Measurements from ENCODE around the gene SYPL1.

SYPL1 gene

GRCh38 chr7:106047184-106047583 is 64.9 kb downstream of the SYPL1 start:
- TF ChIP-seq SP1 (IDR thresholded peaks at IDR 0.05) (no peak), BHLHE40 (IDR thresholded peaks at IDR 0.05; ENCODE audit: borderline replicate concordance) (no peak), FOXM1 (IDR thresholded peaks at IDR 0.05; ENCODE audit: borderline replicate concordance) (no peak), LEF1 (IDR thresholded peaks at IDR 0.05; ENCODE audit: borderline replicate concordance) (no peak), FOXA1 (IDR thresholded peaks at IDR 0.05) (no peak), L3MBTL2 (conservative IDR thresholded peaks at IDR 0.05) (no peak), HDGF (IDR thresholded peaks at IDR 0.05; ENCODE audit: borderline replicate concordance) (no peak), ARNT (IDR thresholded peaks at IDR 0.05) (no peak), ZNF384 (IDR thresholded peaks at IDR 0.05) (no peak), NFRKB (IDR thresholded peaks at IDR 0.05) (no peak), FOXK2 (IDR thresholded peaks at IDR 0.05) (no peak), CTBP1 (IDR thresholded peaks at IDR 0.05; ENCODE audit: borderline replicate concordance) (no peak), TARDBP (IDR thresholded peaks at IDR 0.05) (no peak), ELF4 (IDR thresholded peaks at IDR 0.05) (no peak), SUZ12 (IDR thresholded peaks at IDR 0.05) (no peak)
- TF ChIP-seq, protein P1, sequence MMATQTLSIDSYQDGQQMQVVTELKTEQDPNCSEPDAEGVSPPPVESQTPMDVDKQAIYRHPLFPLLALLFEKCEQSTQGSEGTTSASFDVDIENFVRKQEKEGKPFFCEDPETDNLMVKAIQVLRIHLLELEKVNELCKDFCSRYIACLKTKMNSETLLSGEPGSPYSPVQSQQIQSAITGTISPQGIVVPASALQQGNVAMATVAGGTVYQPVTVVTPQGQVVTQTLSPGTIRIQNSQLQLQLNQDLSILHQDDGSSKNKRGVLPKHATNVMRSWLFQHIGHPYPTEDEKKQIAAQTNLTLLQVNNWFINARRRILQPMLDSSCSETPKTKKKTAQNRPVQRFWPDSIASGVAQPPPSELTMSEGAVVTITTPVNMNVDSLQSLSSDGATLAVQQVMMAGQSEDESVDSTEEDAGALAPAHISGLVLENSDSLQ (IDR thresholded peaks at IDR 0.05) = no peak
- ChIA-PET POLR2A (interaction anchor here (0.5 kb wide), 1 partner anchor 99 kb away, joined by 3 read pairs; no protein-coding TSS in a partner anchor), CTCF (interaction anchor here (0.6 to 0.8 kb wide), 2 partner anchors 282 to 389 kb away, joined by 3 to 5 read pairs; no protein-coding TSS in a partner anchor)
- no peak for DNase-seq (ENCODE audit: extremely low spot score)

DNA sequence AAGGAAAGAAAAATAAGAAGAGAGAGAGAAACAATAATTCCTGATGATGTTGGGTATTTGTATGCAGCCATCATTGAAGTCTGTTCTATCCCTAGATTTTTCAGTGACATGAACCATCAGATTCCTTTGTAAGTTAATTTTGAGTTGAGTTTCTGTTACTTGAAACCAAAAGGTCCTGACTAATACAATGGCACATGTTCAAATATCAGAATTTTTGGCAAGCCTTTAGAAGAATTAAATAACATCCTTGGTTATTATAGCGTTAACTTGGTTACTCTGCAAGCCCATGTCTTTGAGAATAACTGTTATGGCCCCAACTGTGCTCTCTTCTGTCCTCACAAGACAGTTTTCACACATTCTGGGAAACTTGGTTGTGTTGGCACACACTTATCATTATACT is 66.5 kb downstream of the SYPL1 start:
- CTCF ChIA-PET = interaction anchor here (0.5 kb wide), 1 partner anchor 24 kb away, joined by 3 read pairs; no protein-coding TSS in a partner anchor
- no peak for DNase-seq (ENCODE audit: extremely low spot score)
- POLR2A ChIA-PET = no interaction called here
- TF ChIP-seq LEF1 (IDR thresholded peaks at IDR 0.05; ENCODE audit: borderline replicate concordance) (no peak), ZNF384 (IDR thresholded peaks at IDR 0.05) (no peak), ELF4 (IDR thresholded peaks at IDR 0.05) (no peak), CTBP1 (IDR thresholded peaks at IDR 0.05; ENCODE audit: borderline replicate concordance) (no peak), NFRKB (IDR thresholded peaks at IDR 0.05) (no peak), TARDBP (IDR thresholded peaks at IDR 0.05) (no peak), SP1 (IDR thresholded peaks at IDR 0.05) (no peak), BHLHE40 (IDR thresholded peaks at IDR 0.05; ENCODE audit: borderline replicate concordance) (no peak), SUZ12 (IDR thresholded peaks at IDR 0.05) (no peak), FOXM1 (IDR thresholded peaks at IDR 0.05; ENCODE audit: borderline replicate concordance) (no peak), FOXK2 (IDR thresholded peaks at IDR 0.05) (no peak), HDGF (IDR thresholded peaks at IDR 0.05; ENCODE audit: borderline replicate concordance) (no peak)
- TF ChIP-seq, protein P1 (IDR thresholded peaks at IDR 0.05) = no peak

DNA sequence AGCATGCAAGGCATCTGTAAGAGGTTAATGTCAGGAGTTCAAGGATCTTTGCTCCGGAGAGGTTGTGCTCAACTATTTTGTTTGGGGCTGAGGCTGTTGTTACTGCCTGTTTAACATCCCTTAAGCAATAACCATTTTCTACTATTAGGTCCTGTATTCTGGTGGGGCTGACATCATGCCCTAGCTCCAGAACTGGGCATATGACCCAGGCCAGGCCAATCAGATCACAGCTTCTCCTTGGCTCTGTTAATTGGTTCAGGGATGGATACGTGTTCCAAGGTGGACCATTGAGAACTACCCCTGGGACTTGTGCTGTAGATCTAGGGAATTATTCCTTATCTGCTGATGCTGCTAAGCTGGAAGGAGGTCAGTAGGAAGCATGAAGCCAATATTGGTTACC is 67.0 kb downstream of the SYPL1 start:
- ChIA-PET CTCF (interaction anchor here (0.5 kb wide), 1 partner anchor 24 kb away, joined by 3 read pairs; no protein-coding TSS in a partner anchor), POLR2A (no interaction called here)
- TF ChIP-seq NFRKB (IDR thresholded peaks at IDR 0.05) = no peak
- TF ChIP-seq ZNF384 (IDR thresholded peaks at IDR 0.05) = no peak
- no peak for TF ChIP-seq FOXK2 (IDR thresholded peaks at IDR 0.05)
- no peak for TF ChIP-seq SUZ12 (IDR thresholded peaks at IDR 0.05)
- TF ChIP-seq FOXM1 (IDR thresholded peaks at IDR 0.05; ENCODE audit: borderline replicate concordance) = no peak
- TF ChIP-seq SP1 (IDR thresholded peaks at IDR 0.05) = no peak
- no peak for TF ChIP-seq BHLHE40 (IDR thresholded peaks at IDR 0.05; ENCODE audit: borderline replicate concordance)
- TF ChIP-seq ELF4 (IDR thresholded peaks at IDR 0.05) = no peak
- TF ChIP-seq CTBP1 (IDR thresholded peaks at IDR 0.05; ENCODE audit: borderline replicate concordance) = no peak
- no peak for TF ChIP-seq ARNT (IDR thresholded peaks at IDR 0.05)
- no peak for TF ChIP-seq FOXA1 (IDR thresholded peaks at IDR 0.05)
- TF ChIP-seq L3MBTL2 (conservative IDR thresholded peaks at IDR 0.05) = no peak
- no peak for TF ChIP-seq HDGF (IDR thresholded peaks at IDR 0.05; ENCODE audit: borderline replicate concordance)
- TF ChIP-seq TARDBP (IDR thresholded peaks at IDR 0.05) = no peak
- DNase-seq (ENCODE audit: extremely low spot score) = no peak

DNA sequence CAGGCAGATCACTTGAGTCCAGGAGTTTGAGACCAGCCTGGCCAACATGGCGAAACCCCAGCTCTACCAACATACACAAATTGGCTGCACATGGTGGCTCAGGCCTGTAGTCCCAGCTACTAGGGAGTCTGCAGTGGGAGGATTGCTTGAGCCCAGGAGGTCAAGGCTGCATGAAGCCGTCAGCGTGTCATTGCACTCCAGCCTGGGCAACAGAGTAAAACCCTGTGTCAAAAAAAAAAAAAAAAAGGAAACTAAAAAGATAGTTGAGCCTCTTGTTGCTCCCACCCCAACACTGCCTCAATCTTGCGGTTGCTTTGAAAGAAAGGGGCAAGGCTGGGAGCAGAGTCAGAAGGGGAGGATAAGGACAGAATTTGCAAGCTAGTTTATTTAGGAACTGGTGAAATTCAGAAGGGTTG is 69.9 kb downstream of the SYPL1 start:
- CTCF ChIA-PET = interaction anchor here (0.6 to 1.9 kb wide), 8 partner anchors 9 to 1888 kb away, joined by 3 to 7 read pairs (median 4); no protein-coding TSS in a partner anchor
- no peak for TF ChIP-seq FOXA1 (IDR thresholded peaks at IDR 0.05)
- no peak for TF ChIP-seq FOXK2 (IDR thresholded peaks at IDR 0.05)
- no peak for TF ChIP-seq CTBP1 (IDR thresholded peaks at IDR 0.05; ENCODE audit: borderline replicate concordance)
- no peak for TF ChIP-seq L3MBTL2 (conservative IDR thresholded peaks at IDR 0.05)
- TF ChIP-seq LEF1 (IDR thresholded peaks at IDR 0.05; ENCODE audit: borderline replicate concordance) = no peak
- TF ChIP-seq SP1 (IDR thresholded peaks at IDR 0.05) = no peak
- no peak for TF ChIP-seq TARDBP (IDR thresholded peaks at IDR 0.05)
- TF ChIP-seq SUZ12 (IDR thresholded peaks at IDR 0.05) = no peak
- no peak for TF ChIP-seq FOXM1 (IDR thresholded peaks at IDR 0.05; ENCODE audit: borderline replicate concordance)
- TF ChIP-seq, protein P1 (IDR thresholded peaks at IDR 0.05) = no peak
- TF ChIP-seq NFRKB (IDR thresholded peaks at IDR 0.05) = no peak
- no peak for TF ChIP-seq ARNT (IDR thresholded peaks at IDR 0.05)
- no peak for TF ChIP-seq BHLHE40 (IDR thresholded peaks at IDR 0.05; ENCODE audit: borderline replicate concordance)
- no peak for TF ChIP-seq ZNF384 (IDR thresholded peaks at IDR 0.05)
- no peak for TF ChIP-seq HDGF (IDR thresholded peaks at IDR 0.05; ENCODE audit: borderline replicate concordance)
- TF ChIP-seq ELF4 (IDR thresholded peaks at IDR 0.05) = no peak
- no peak for DNase-seq (ENCODE audit: extremely low spot score)
- POLR2A ChIA-PET = no interaction called here

GRCh38 chr7:106041140-106041717 is 70.9 kb downstream of the SYPL1 start:
- TF ChIP-seq NFRKB (IDR thresholded peaks at IDR 0.05) (no peak), ZNF384 (IDR thresholded peaks at IDR 0.05) (no peak), CTBP1 (IDR thresholded peaks at IDR 0.05; ENCODE audit: borderline replicate concordance) (no peak), FOXK2 (IDR thresholded peaks at IDR 0.05) (no peak), HDGF (IDR thresholded peaks at IDR 0.05; ENCODE audit: borderline replicate concordance) (no peak), TARDBP (IDR thresholded peaks at IDR 0.05) (no peak), BHLHE40 (IDR thresholded peaks at IDR 0.05; ENCODE audit: borderline replicate concordance) (no peak), FOXM1 (IDR thresholded peaks at IDR 0.05; ENCODE audit: borderline replicate concordance) (no peak), SUZ12 (IDR thresholded peaks at IDR 0.05) (no peak), LEF1 (IDR thresholded peaks at IDR 0.05; ENCODE audit: borderline replicate concordance) (no peak), ELF4 (IDR thresholded peaks at IDR 0.05) (no peak), FOXA1 (IDR thresholded peaks at IDR 0.05) (no peak), SP1 (IDR thresholded peaks at IDR 0.05) (no peak), ARNT (IDR thresholded peaks at IDR 0.05) (no peak), L3MBTL2 (conservative IDR thresholded peaks at IDR 0.05) (no peak)
- TF ChIP-seq, protein P1 (IDR thresholded peaks at IDR 0.05) = no peak
- DNase-seq (ENCODE audit: extremely low spot score) = peak; percentile 78
- ChIA-PET CTCF (interaction anchor here (0.6 to 1.9 kb wide), 5 partner anchors 118 to 386 kb away, joined by 3 to 5 read pairs (median 3); no protein-coding TSS in a partner anchor), POLR2A (no interaction called here)

All from HEK293T (cell line).